Left hindlimb (tissue), 1 donor: ENCODE measurements around the gene MROH7.

ENCODE experiments used
- DNase-seq: peaks from one replicate; pipeline ENCODE4 v3.0.0-alpha.2; 2018

MROH7 gene

GRCh38 chr1:54653036-54653435 lies 11.4 kb downstream of the MROH7 start:
- no peak for DNase-seq

- no peak for DNase-seq
These were observed 16.8 kb downstream of the MROH7 start for GRCh38 chr1:54658164-54658913.

- DNase-seq, result no peak
These were observed 22.1 kb downstream of the MROH7 start for GRCh38 chr1:54663725-54664124.

GRCh38 chr1:54664364-54664763 lies 22.8 kb downstream of the MROH7 start:
- DNase-seq, result no peak

- DNase-seq, result no peak
These were observed 24.3 kb downstream of the MROH7 start for GRCh38 chr1:54665852-54666251.

GRCh38 chr1:54666333-54666732 lies 24.7 kb downstream of the MROH7 start:
- DNase-seq, result no peak

- DNase-seq, result no peak
These were observed 26.2 kb downstream of the MROH7 start for GRCh38 chr1:54667797-54668196.

- DNase-seq, result no peak
These were observed 27.0 kb downstream of the MROH7 start for GRCh38 chr1:54668567-54668966.

- DNase-seq, result no peak
These were observed 30.5 kb downstream of the MROH7 start for GRCh38 chr1:54671985-54672608.

GRCh38 chr1:54678776-54679643 lies 37.4 kb downstream of the MROH7 start:
- DNase-seq, result no peak

GRCh38 chr1:54679706-54680105 lies 38.1 kb downstream of the MROH7 start:
- no peak for DNase-seq

- no peak for DNase-seq
These were observed 38.8 kb downstream of the MROH7 start for GRCh38 chr1:54680387-54680786.

- no peak for DNase-seq
These were observed 39.8 kb downstream of the MROH7 start for GRCh38 chr1:54681358-54681757.

- no peak for DNase-seq
These were observed 41.9 kb downstream of the MROH7 start for GRCh38 chr1:54683453-54683852.

GRCh38 chr1:54685335-54685905 lies 43.8 kb downstream of the MROH7 start:
- no peak for DNase-seq

GRCh38 chr1:54686155-54686554 lies 44.6 kb downstream of the MROH7 start:
- no peak for DNase-seq

- no peak for DNase-seq
These were observed 53.2 kb downstream of the MROH7 start for GRCh38 chr1:54694771-54695170.

- DNase-seq, result no peak
These were observed 53.6 kb downstream of the MROH7 start for GRCh38 chr1:54695221-54695620.

- no peak for DNase-seq
These were observed 54.2 kb downstream of the MROH7 start for GRCh38 chr1:54695764-54696163.

- DNase-seq, result no peak
These were observed 54.7 kb downstream of the MROH7 start for GRCh38 chr1:54696262-54696661.

- DNase-seq, result no peak
These were observed 56.3 kb downstream of the MROH7 start for GRCh38 chr1:54697896-54698295.

- no peak for DNase-seq
These were observed 56.8 kb downstream of the MROH7 start for GRCh38 chr1:54698346-54698745.

GRCh38 chr1:54699936-54700525 lies 58.4 kb downstream of the MROH7 start:
- no peak for DNase-seq
